Common myeloid progenitor, CD34-positive (primary cell): ENCODE results near the gene PLA2G4B.

Source experiments
- CTCF ChIA-PET: fragments of 350-600 bp; sonication (Branson Sonifier 250); formaldehyde crosslinking; loops from one replicate; lab custom pipeline; 2021; ENCODE audit warnings: antibody characterized with exemption; lab: Charles Lee
- POLR2A ChIA-PET: fragments of 350-600 bp; sonication (Branson Sonifier 250); formaldehyde crosslinking; loops from one replicate; lab custom pipeline; 2021; ENCODE audit warnings: antibody characterized with exemption; lab: Charles Lee
- DNase-seq, 3 donors: peaks; one replicate each; pipeline versions ENCODE4 v3.0.0 to v3.0.0-alpha.2; 2013
- H3K27ac ChIP-seq, 2 experiments: 1 replicate in 1 of 2; 2 replicates in 1 of 2; pipeline ENCODE4 v1.7.0; 2013; ENCODE audit warnings: inconsistent platforms in 2 of 2, low read length in 2 of 2, mild to moderate bottlenecking in 2 of 2, low read depth in 1 of 2, moderate library complexity in 1 of 2; ENCODE audit not compliant: severe bottlenecking in 2 of 2, insufficient read depth in 1 of 2, poor library complexity in 1 of 2
- H3K27me3 ChIP-seq, 5 experiments: replicated peaks in 2 of 5; 1 replicate in 3 of 5; 2 replicates in 2 of 5; pipeline versions ENCODE4 v1.6.1 to v1.7.0; 2013; ENCODE audit warnings: low read length in 4 of 5, mild to moderate bottlenecking in 2 of 5, moderate library complexity in 2 of 5, inconsistent platforms in 1 of 5; ENCODE audit not compliant: insufficient read depth in 5 of 5, control insufficient read depth in 4 of 5
- H3K36me3 ChIP-seq, 4 experiments: 1 replicate in 2 of 4; 2 replicates in 2 of 4; pipeline versions ENCODE4 v1.6.1 to v1.7.0; 2013; ENCODE audit warnings: low read length in 3 of 4, control low read depth in 1 of 4, mild to moderate bottlenecking in 1 of 4; ENCODE audit not compliant: control insufficient read depth in 4 of 4, insufficient read depth in 4 of 4
- H3K4me1 ChIP-seq, 4 experiments: 1 replicate in 3 of 4; 2 replicates in 1 of 4; pipeline versions ENCODE4 v1.6.1 to v1.7.1; 2013; ENCODE audit warnings: low read length in 3 of 4, mild to moderate bottlenecking in 3 of 4, control low read depth in 1 of 4, inconsistent platforms in 1 of 4, moderate library complexity in 1 of 4; ENCODE audit not compliant: control insufficient read depth in 4 of 4, insufficient read depth in 4 of 4; ENCODE audit errors: control extremely low read depth in 1 of 4
- H3K4me3 ChIP-seq, 7 experiments: 1 replicate in 4 of 7; 2 replicates in 3 of 7; pipeline versions ENCODE4 v1.5.1 to v1.7.0; 2013; ENCODE audit warnings: mild to moderate bottlenecking in 7 of 7, low read length in 6 of 7, moderate library complexity in 6 of 7, inconsistent platforms in 2 of 7, low read depth in 2 of 7, control low read depth in 1 of 7; ENCODE audit not compliant: insufficient read depth in 4 of 7, control insufficient read depth in 1 of 7; ENCODE audit errors: extremely low read depth in 1 of 7
- H3K9me3 ChIP-seq, 5 experiments: 1 replicate in 4 of 5; 2 replicates in 1 of 5; pipeline versions ENCODE4 v1.6.1 to v1.7.1; 2013; ENCODE audit warnings: low read length in 4 of 5, mild to moderate bottlenecking in 2 of 5, inconsistent platforms in 1 of 5, low read depth in 1 of 5, moderate library complexity in 1 of 5; ENCODE audit not compliant: control insufficient read depth in 4 of 5, insufficient read depth in 2 of 5; ENCODE audit errors: control extremely low read depth in 1 of 5
- WGBS: methylation state at CpG from one replicate; pipeline ENCODE4 v1.1.5; 2013; ENCODE audit not compliant: insufficient coverage; 5-methylcytosine and 5-hydroxymethylcytosine counted together

PLA2G4B gene

GRCh38 chr15:41812820-41813375 lies 25.7 kb upstream of the PLA2G4B start:
- Histone ChIP-seq H3K27ac (no peak overlapping the region), H3K4me3 (no peak overlapping the region), H3K27me3 (no peaks in the 10 kb centered on the region), H3K36me3 (peaks cover 4 to 61% (median 38%) of the 10 kb centered on the region in 4 experiments), H3K9me3 (no peaks in the 10 kb centered on the region), H3K4me1 (peaks cover 0 to 29% (median 24%) of the 10 kb centered on the region in 4 experiments)
- 96% methylated on average over 10 of the region's 11 CpGs for WGBS
- POLR2A ChIA-PET: no interaction called here
- CTCF ChIA-PET: interaction anchor here (0.9 to 6.7 kb wide), 14 partner anchors 10 to 348 kb away, joined by 3 to 319 read pairs (median 20); partner anchors contain the start of gene MAPKBP1
- DNase-seq: no peak

- ChIA-PET CTCF (interaction anchor here (0.9 to 6.7 kb wide), 13 partner anchors 9 to 209 kb away, joined by 3 to 319 read pairs (median 22); partner anchors contain the start of gene MAPKBP1), POLR2A (no interaction called here)
- H3K4me3 ChIP-seq: no peak overlapping the region
- H3K9me3 ChIP-seq: no peaks in the 10 kb centered on the region
- no peak overlapping the region for H3K27ac ChIP-seq
- WGBS: 94% methylated on average over 6 of the region's 8 CpGs
- H3K4me1 ChIP-seq: peaks cover 0 to 29% (median 24%) of the 10 kb centered on the region in 4 experiments
- no peak for DNase-seq
- H3K36me3 ChIP-seq: peaks cover 9 to 66% (median 43%) of the 10 kb centered on the region in 4 experiments
- H3K27me3 ChIP-seq: no peaks in the 10 kb centered on the region
Measured at GRCh38 chr15:41813426-41813825, 25.2 kb upstream of the PLA2G4B start.

GRCh38 chr15:41814534-41814933 lies 24.1 kb upstream of the PLA2G4B start:
- Histone ChIP-seq H3K27me3 (no peaks in the 10 kb centered on the region), H3K36me3 (peaks cover 9 to 77% (median 51%) of the 10 kb centered on the region in 4 experiments), H3K4me3 (no peak overlapping the region), H3K9me3 (no peaks in the 10 kb centered on the region), H3K4me1 (peaks cover 0 to 22% (median 17%) of the 10 kb centered on the region in 4 experiments), H3K27ac (no peak overlapping the region)
- no peak for DNase-seq
- ChIA-PET CTCF (interaction anchor here (1.0 to 6.7 kb wide), 4 partner anchors 38 to 119 kb away, joined by 3 to 319 read pairs (median 27); partner anchors contain the start of gene MAPKBP1), POLR2A (no interaction called here)
- WGBS: 100% methylated on average over 3 of the region's 5 CpGs

- no peak for DNase-seq
- Histone ChIP-seq H3K27me3 (no peaks in the 10 kb centered on the region), H3K27ac (no peak overlapping the region), H3K9me3 (no peaks in the 10 kb centered on the region), H3K36me3 (peaks cover 11 to 99% (median 65%) of the 10 kb centered on the region in 4 experiments), H3K4me1 (peaks cover 0 to under 1% (median 0%) of the 10 kb centered on the region in 4 experiments), H3K4me3 (no peak overlapping the region)
- WGBS: 95% methylated on average over 9 of the region's 9 CpGs
- CTCF ChIA-PET: interaction anchor here (0.6 to 2.4 kb wide), 6 partner anchors 10 to 88 kb away, joined by 3 to 11 read pairs (median 4); partner anchors contain the start of gene MAPKBP1
- POLR2A ChIA-PET: no interaction called here
Measured at GRCh38 chr15:41816788-41817187, 21.9 kb upstream of the PLA2G4B start.

GRCh38 chr15:41817327-41817726 lies 21.3 kb upstream of the PLA2G4B start:
- ChIA-PET CTCF (interaction anchor here (0.6 to 2.4 kb wide), 7 partner anchors 10 to 87 kb away, joined by 3 to 11 read pairs (median 4); partner anchors contain the start of gene MAPKBP1), POLR2A (no interaction called here)
- WGBS: 99% methylated on average over 12 of the region's 14 CpGs
- Histone ChIP-seq H3K27me3 (no peaks in the 10 kb centered on the region), H3K4me3 (no peak overlapping the region), H3K36me3 (peaks cover 11 to 100% (median 67%) of the 10 kb centered on the region in 4 experiments), H3K27ac (no peak overlapping the region), H3K9me3 (no peaks in the 10 kb centered on the region), H3K4me1 (no peaks in the 10 kb centered on the region)
- no peak for DNase-seq

GRCh38 chr15:41817781-41818180 lies 20.9 kb upstream of the PLA2G4B start:
- CTCF ChIA-PET: interaction anchor here (0.6 to 2.4 kb wide), 7 partner anchors 9 to 87 kb away, joined by 3 to 11 read pairs (median 4); partner anchors contain the start of gene MAPKBP1
- no peaks in the 10 kb centered on the region for H3K4me1 ChIP-seq
- 94% methylated on average over 5 of the region's 6 CpGs for WGBS
- H3K9me3 ChIP-seq: no peaks in the 10 kb centered on the region
- H3K27me3 ChIP-seq: no peaks in the 10 kb centered on the region
- no peak overlapping the region for H3K27ac ChIP-seq
- no peak for DNase-seq
- POLR2A ChIA-PET: no interaction called here
- H3K4me3 ChIP-seq: no peak overlapping the region
- peaks cover 11 to 100% (median 64%) of the 10 kb centered on the region in 4 experiments for H3K36me3 ChIP-seq

GRCh38 chr15:41819455-41820050 lies 19.1 kb upstream of the PLA2G4B start:
- no peak overlapping the region for H3K4me3 ChIP-seq
- ChIA-PET POLR2A (no interaction called here), CTCF (interaction anchor here (7.4 kb wide), 1 partner anchor 8 kb away, joined by 41 read pairs; no protein-coding TSS in a partner anchor)
- H3K9me3 ChIP-seq: no peaks in the 10 kb centered on the region
- peaks cover 11 to 100% (median 66%) of the 10 kb centered on the region in 4 experiments for H3K36me3 ChIP-seq
- 94% methylated on average over 9 of the region's 9 CpGs for WGBS
- no peak for DNase-seq
- no peak overlapping the region for H3K27ac ChIP-seq
- no peaks in the 10 kb centered on the region for H3K4me1 ChIP-seq
- H3K27me3 ChIP-seq: no peaks in the 10 kb centered on the region
